ENCODE measurements around the gene SLC39A10.

DNA sequence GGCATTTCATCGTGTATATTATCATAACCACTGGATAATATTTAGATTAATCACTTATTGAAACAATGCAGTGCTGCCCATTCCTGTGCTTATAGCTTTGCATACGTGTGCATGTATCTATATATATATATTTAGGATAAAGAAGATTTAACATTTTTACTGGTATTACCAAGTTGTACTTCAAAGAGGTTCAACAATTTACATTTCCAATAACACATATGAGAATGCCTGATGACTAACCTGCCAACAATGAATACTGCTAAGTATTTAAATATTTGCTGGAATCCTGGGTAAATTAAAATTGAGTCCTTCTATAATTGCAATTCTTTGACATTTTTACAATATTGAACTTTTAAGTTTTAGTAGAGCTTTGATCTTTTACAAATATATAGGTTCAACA is 111.4 kb downstream of the SLC39A10 start:
- no peak for TF ChIP-seq YY1 (IDR thresholded peaks at IDR 0.05; ENCODE audit: low read depth)
- TF ChIP-seq EP300 (IDR thresholded peaks at IDR 0.05; ENCODE audit: borderline replicate concordance in 1 of 2, low read depth in 1 of 2, low read length in 1 of 2), result no peak
- TF ChIP-seq, protein P1, sequence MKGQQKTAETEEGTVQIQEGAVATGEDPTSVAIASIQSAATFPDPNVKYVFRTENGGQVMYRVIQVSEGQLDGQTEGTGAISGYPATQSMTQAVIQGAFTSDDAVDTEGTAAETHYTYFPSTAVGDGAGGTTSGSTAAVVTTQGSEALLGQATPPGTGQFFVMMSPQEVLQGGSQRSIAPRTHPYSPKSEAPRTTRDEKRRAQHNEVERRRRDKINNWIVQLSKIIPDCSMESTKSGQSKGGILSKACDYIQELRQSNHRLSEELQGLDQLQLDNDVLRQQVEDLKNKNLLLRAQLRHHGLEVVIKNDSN (IDR thresholded peaks at IDR 0.05; ENCODE audit: borderline replicate concordance, low read depth), result no peak
- TF ChIP-seq MXI1 (IDR thresholded peaks at IDR 0.05; ENCODE audit: low read depth, low read length), result no peak
- TF ChIP-seq, protein P2, sequence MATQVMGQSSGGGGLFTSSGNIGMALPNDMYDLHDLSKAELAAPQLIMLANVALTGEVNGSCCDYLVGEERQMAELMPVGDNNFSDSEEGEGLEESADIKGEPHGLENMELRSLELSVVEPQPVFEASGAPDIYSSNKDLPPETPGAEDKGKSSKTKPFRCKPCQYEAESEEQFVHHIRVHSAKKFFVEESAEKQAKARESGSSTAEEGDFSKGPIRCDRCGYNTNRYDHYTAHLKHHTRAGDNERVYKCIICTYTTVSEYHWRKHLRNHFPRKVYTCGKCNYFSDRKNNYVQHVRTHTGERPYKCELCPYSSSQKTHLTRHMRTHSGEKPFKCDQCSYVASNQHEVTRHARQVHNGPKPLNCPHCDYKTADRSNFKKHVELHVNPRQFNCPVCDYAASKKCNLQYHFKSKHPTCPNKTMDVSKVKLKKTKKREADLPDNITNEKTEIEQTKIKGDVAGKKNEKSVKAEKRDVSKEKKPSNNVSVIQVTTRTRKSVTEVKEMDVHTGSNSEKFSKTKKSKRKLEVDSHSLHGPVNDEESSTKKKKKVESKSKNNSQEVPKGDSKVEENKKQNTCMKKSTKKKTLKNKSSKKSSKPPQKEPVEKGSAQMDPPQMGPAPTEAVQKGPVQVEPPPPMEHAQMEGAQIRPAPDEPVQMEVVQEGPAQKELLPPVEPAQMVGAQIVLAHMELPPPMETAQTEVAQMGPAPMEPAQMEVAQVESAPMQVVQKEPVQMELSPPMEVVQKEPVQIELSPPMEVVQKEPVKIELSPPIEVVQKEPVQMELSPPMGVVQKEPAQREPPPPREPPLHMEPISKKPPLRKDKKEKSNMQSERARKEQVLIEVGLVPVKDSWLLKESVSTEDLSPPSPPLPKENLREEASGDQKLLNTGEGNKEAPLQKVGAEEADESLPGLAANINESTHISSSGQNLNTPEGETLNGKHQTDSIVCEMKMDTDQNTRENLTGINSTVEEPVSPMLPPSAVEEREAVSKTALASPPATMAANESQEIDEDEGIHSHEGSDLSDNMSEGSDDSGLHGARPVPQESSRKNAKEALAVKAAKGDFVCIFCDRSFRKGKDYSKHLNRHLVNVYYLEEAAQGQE (IDR thresholded peaks at IDR 0.05; ENCODE audit: low read depth, low read length), result no peak
- TF ChIP-seq, protein P3, sequence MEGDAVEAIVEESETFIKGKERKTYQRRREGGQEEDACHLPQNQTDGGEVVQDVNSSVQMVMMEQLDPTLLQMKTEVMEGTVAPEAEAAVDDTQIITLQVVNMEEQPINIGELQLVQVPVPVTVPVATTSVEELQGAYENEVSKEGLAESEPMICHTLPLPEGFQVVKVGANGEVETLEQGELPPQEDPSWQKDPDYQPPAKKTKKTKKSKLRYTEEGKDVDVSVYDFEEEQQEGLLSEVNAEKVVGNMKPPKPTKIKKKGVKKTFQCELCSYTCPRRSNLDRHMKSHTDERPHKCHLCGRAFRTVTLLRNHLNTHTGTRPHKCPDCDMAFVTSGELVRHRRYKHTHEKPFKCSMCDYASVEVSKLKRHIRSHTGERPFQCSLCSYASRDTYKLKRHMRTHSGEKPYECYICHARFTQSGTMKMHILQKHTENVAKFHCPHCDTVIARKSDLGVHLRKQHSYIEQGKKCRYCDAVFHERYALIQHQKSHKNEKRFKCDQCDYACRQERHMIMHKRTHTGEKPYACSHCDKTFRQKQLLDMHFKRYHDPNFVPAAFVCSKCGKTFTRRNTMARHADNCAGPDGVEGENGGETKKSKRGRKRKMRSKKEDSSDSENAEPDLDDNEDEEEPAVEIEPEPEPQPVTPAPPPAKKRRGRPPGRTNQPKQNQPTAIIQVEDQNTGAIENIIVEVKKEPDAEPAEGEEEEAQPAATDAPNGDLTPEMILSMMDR (IDR thresholded peaks at IDR 0.05), result no peak
- TF ChIP-seq, protein P4, sequence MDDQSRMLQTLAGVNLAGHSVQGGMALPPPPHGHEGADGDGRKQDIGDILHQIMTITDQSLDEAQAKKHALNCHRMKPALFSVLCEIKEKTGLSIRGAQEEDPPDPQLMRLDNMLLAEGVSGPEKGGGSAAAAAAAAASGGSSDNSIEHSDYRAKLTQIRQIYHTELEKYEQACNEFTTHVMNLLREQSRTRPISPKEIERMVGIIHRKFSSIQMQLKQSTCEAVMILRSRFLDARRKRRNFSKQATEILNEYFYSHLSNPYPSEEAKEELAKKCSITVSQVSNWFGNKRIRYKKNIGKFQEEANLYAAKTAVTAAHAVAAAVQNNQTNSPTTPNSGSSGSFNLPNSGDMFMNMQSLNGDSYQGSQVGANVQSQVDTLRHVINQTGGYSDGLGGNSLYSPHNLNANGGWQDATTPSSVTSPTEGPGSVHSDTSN (IDR thresholded peaks at IDR 0.05), result no peak
- no peak for TF ChIP-seq CHD2 (IDR thresholded peaks at IDR 0.05; ENCODE audit: low read length, partially characterized antibody)
- TF ChIP-seq, protein P5, sequence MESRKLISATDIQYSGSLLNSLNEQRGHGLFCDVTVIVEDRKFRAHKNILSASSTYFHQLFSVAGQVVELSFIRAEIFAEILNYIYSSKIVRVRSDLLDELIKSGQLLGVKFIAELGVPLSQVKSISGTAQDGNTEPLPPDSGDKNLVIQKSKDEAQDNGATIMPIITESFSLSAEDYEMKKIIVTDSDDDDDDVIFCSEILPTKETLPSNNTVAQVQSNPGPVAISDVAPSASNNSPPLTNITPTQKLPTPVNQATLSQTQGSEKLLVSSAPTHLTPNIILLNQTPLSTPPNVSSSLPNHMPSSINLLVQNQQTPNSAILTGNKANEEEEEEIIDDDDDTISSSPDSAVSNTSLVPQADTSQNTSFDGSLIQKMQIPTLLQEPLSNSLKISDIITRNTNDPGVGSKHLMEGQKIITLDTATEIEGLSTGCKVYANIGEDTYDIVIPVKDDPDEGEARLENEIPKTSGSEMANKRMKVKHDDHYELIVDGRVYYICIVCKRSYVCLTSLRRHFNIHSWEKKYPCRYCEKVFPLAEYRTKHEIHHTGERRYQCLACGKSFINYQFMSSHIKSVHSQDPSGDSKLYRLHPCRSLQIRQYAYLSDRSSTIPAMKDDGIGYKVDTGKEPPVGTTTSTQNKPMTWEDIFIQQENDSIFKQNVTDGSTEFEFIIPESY (IDR thresholded peaks at IDR 0.05; ENCODE audit: borderline replicate concordance, low read depth), result no peak
- TF ChIP-seq SMC3 (IDR thresholded peaks at IDR 0.05; ENCODE audit: low read depth, low read length), result no peak
- no peak for TF ChIP-seq RAD21 (IDR thresholded peaks at IDR 0.05; ENCODE audit: low read length)
